ENCODE data around the gene PDGFB. TPM values are rescaled to one million over a fixed set of nuclear protein-coding genes. Genes with fewer than 3 reads are reported as not detected.

Gene PDGFB
- total and polyA plus RNA-seq, 2 experiments from 2014 or later: 2.2 to 8.0 TPM

- TF ChIP-seq REST (IDR thresholded peaks at IDR 0.05; ENCODE audit: unreplicated experiment): no peak
- no peak for TF ChIP-seq EZH2 (IDR thresholded peaks at IDR 0.05; ENCODE audit: low read depth, unreplicated experiment)
- no peak for TF ChIP-seq ZNF331 (CRISPR knock-in tag; IDR thresholded peaks at IDR 0.05; ENCODE audit: low read depth)
- TF ChIP-seq NANOG (IDR thresholded peaks at IDR 0.05; ENCODE audit: borderline replicate concordance): no peak
- TF ChIP-seq EZH2phosphoT487 (IDR thresholded peaks at IDR 0.05; ENCODE audit: unreplicated experiment): no peak
- no peak for TF ChIP-seq STAT1 (IDR thresholded peaks at IDR 0.05; ENCODE audit: unreplicated experiment)
- TF ChIP-seq ETS1 (IDR thresholded peaks at IDR 0.05): no peak
- no peak for TF ChIP-seq CTCF (conservative IDR thresholded peaks at IDR 0.05; ENCODE audit: low read depth in 2 of 2)
- TF ChIP-seq POLR2AphosphoS5 (IDR thresholded peaks at IDR 0.05; ENCODE audit: low read depth): no peak
- no peak for TF ChIP-seq ZNF114 (CRISPR knock-in tag; IDR thresholded peaks at IDR 0.05)
Observed at GRCh38 chr22:39206491-39206890, 38.3 kb downstream of the PDGFB start (continued).

- ATAC-seq: no peak; the same call in 2 of the 3 replicates
- no peaks in the 10 kb centered on the region for H3K27me3 ChIP-seq (ENCODE audit: insufficient read depth)
- no peaks in the 10 kb centered on the region for H4K20me1 ChIP-seq (replicated peaks; ENCODE audit: insufficient read depth)
- Mint-ChIP-seq H3K4me3 (no peak overlapping the region), H3K27me3 (ENCODE audit: insufficient read depth, low read depth, poor library complexity) (peaks cover 17% of the 10 kb centered on the region), H3K27ac (no peak overlapping the region), H3K4me1 (peaks cover 26% of the 10 kb centered on the region), H3K36me3 (ENCODE audit: low read depth) (no peaks in the 10 kb centered on the region; the same call in 2 of the 3 replicates), H3K9me3 (peaks cover 4% of the 10 kb centered on the region; the same call in 2 of the 3 replicates)
- H3K4me1 ChIP-seq (ENCODE audit: insufficient read depth): peaks cover 2% of the 10 kb centered on the region; the same call in 1 of the 2 replicates
- H3K79me2 ChIP-seq (replicated peaks; ENCODE audit: insufficient read depth): no peaks in the 10 kb centered on the region
- TF ChIP-seq EZH2 (IDR thresholded peaks at IDR 0.05; ENCODE audit: low read depth, unreplicated experiment) (no peak), JUNB (IDR thresholded peaks at IDR 0.05; ENCODE audit: unreplicated experiment) (no peak), STAT1 (IDR thresholded peaks at IDR 0.05; ENCODE audit: unreplicated experiment) (no peak), ZNF462 (CRISPR knock-in tag; IDR thresholded peaks at IDR 0.05) (no peak), ZNF114 (CRISPR knock-in tag; IDR thresholded peaks at IDR 0.05) (no peak)
- no peaks in the 10 kb centered on the region for H3K36me3 ChIP-seq (ENCODE audit: insufficient read depth)
- peaks cover 3% of the 10 kb centered on the region; the same call in 1 of the 2 replicates for H3F3A ChIP-seq (replicated peaks; ENCODE audit: low read depth)
- DNase-seq (ENCODE audit: low spot score): no peak
- H3K27ac ChIP-seq (ENCODE audit: low read depth): no peak overlapping the region
- H2AFZ ChIP-seq: no peak overlapping the region
- H3K9me2 ChIP-seq (ENCODE audit: insufficient read depth): 0 out of 2 replicates have a peak, but pooled peaks cover 4% of the 10 kb centered on the region
- H3K4me2 ChIP-seq: no peak overlapping the region
- no peak overlapping the region for H3K4me3 ChIP-seq
Observed at GRCh38 chr22:39205344-39206021, 39.3 kb downstream of the PDGFB start.

All from GM23338 (cell line).